Skeletal muscle cell (primary cell): Measurements from ENCODE around the gene SERBP1.
A peak's percentile ranks its signal among the peaks of the same experiment; 100 is the strongest.
"Not testable (repeated sequence)": the region's sequence is repeated elsewhere in the genome, so short reads cannot be mapped to it uniquely, and the experiment has no call there.

ENCODE experiments used
- DNase-seq: peaks from one replicate; pipeline ENCODE4 v3.0.0-alpha.2; 2010; ENCODE audit warnings: low read depth
- H3K4me3 ChIP-seq: 2 replicates; pipeline ENCODE4 v1.5.1; 2011; ENCODE audit warnings: low read depth, mild to moderate bottlenecking, control low read depth, low read length, moderate library complexity

The SERBP1 gene

DNA sequence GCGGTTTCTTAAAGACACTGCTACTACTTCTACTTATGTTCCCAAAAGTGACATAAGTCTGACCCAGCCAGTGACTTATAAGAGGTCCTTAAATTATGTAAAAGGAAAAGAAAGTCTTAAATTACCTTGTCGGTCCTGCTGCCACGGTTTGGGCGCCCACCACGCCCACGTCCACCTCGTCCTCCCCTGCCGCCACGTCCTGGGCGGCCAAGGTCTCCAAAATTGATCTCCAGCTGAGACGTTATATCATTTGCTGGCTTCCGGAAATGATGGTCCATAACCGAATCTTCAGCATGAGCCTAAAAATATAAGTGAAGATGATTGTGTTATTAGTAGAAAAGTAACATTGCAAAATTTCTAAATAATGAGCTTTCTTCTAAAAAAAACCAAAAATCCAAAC is 15.2 kb downstream of the SERBP1 start:
- DNase-seq = no peak
- no peak overlapping the region for H3K4me3 ChIP-seq

DNA sequence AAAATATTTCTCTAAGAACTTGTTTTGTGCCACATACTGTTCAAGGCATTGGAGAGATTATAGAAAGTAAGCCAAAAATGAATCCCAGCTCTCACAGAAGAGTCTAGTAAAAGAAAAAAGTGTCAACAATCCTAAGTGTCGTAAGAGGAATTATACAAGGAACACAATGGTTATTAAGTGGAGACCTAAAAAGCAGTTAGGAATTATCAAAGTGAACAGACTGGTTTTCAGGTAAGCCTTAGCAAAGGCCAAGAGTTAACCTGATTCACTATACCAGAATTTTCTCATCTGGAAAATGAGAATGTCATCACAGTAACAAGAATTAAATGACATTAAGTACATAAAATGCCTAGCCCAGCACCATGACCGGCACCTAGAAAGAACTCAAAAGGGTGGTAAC is 15.6 kb downstream of the SERBP1 start:
- no peak for DNase-seq

DNA sequence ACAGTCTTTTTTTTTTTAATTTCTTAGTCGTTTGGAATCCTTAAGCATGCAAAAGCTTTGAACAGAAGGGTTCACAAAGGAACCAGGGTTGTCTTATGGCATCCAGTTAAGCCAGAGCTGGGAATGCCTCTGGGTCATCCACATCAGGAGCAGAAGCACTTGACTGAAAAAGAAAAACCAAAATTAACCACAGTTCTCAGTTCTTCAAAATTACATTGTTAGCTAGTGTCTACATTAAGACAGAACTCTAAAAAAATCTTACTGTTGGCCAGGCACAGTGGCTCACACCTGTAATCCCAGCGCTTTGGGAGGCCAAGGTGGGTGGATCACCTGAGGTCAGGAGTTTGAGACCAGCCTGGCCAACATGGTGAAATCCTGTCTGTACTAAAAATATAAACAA is 17.1 kb downstream of the SERBP1 start:
- DNase-seq, H3K4me3 ChIP-seq: not testable (repeated sequence)

More for the DNA sequence above, 15.6 kb downstream of the SERBP1 start:
- no peak overlapping the region for H3K4me3 ChIP-seq

DNA sequence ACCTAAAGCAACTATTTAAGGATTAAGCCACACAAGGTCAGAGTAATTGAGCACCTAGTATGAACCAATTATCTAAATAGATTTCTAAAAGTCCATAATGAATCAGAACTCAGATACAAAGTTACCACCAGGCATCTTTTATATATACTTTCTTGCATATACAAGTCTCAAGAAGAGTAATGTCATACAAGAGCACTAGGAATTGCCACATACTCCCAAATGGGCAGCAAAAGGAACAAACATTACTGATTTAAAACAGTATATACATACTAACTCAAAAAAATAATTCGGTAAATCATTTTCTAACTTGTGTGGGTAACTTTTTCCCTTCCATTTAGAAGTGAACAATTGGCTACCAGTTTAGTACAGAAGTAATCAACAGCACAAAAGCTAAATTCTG is 22.1 kb downstream of the SERBP1 start:
- no peak for DNase-seq

DNA sequence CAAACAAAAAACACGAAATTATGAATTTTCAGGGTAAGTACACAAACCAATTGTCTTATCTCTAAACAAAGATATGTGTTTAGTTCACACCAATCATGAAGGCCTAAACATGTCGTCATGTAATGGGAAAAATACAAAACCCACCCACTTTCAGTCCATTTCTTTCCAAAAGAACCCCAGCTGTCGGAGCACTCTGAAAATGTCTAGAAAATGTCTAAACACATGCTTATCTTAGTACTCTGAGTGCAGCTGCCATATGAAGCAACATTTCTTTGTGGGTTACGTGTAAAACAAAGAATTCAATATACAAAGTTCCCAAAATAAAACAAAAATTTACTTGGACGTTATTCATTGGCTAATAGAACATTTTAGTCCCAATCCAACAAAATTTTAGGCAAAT is 22.7 kb downstream of the SERBP1 start:
- no peak for DNase-seq
- no peak overlapping the region for H3K4me3 ChIP-seq

More for the DNA sequence above, 22.1 kb downstream of the SERBP1 start:
- H3K4me3 ChIP-seq = no peak overlapping the region

DNA sequence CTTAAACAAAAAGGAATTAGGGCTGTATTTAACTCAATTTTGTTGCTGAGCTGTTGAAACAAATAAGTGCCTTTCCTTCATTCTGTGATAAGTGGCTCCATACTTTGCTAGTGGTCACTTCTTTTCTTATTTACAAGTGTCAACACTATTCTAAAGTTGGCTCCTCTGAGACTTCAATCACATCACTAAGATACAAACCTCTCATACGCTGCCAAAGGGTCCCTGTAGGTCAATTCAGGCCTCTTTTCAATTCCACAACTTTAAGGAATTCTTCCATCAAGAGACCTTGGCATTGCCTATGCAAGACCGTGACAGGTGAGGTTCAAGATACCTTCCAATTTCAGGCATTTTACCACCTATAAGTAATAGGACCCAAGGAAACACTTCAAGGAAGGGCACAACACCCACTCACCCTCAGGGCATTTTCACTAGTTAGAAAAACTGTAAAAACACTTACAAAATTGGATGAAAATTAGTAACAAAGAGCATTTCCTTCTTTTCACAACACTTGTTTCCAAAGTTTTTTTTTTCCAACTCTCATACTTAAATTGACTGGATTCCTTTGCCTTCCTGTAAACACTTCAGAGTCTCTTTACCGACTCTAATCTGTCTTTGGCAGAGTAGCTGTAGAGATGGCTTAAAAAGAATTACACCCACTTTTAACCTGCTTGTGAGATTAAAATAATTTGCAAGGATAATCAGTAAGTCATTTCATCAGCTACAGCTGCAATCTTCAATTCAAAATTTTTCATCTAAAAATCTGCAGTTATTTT is 24.5 kb downstream of the SERBP1 start:
- H3K4me3 ChIP-seq = no peak overlapping the region

DNA sequence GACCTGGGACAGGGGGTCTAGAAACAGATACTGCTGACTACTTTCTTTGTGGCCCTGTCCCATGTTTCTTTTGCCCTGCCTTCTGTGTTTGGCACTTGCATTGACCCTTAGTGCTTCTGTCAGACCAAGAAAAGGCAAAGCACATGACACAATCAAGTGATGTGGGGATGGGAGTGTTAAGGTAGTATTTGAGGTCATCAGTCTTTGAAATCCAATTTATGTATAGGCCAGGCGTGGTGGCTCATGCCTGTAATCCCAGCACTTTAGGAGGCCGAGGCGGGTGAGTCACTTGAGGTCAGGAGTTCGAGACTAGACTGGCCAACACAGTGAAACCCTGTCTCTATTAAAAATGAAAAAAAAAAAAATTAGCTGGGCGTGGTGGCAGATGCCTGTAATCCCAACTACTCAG is 26.0 kb downstream of the SERBP1 start:
- H3K4me3 ChIP-seq = no peak overlapping the region
- no peak for DNase-seq

More for the DNA sequence above, 24.5 kb downstream of the SERBP1 start:
- DNase-seq = no peak

DNA sequence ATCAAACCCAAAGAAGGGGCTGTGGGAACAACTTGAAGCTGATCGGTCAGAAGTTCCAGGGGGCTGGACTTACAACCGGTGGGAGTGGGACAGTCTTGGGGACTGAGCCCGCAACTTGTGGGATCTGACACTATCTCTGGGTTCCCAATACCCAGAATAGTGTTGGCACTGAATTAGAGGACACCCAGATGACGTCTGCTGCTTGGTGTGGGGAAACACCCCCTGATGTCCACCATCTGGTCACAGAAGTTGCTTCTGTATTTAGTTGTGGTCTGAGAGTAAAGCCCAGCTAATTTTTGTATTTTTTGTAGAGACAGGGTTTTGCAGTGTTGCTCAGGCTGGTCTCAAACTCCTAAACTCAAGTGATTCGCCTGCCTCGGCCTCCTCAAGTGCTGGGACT is 28.8 kb downstream of the SERBP1 start:
- no peak overlapping the region for H3K4me3 ChIP-seq
- no peak for DNase-seq

DNA sequence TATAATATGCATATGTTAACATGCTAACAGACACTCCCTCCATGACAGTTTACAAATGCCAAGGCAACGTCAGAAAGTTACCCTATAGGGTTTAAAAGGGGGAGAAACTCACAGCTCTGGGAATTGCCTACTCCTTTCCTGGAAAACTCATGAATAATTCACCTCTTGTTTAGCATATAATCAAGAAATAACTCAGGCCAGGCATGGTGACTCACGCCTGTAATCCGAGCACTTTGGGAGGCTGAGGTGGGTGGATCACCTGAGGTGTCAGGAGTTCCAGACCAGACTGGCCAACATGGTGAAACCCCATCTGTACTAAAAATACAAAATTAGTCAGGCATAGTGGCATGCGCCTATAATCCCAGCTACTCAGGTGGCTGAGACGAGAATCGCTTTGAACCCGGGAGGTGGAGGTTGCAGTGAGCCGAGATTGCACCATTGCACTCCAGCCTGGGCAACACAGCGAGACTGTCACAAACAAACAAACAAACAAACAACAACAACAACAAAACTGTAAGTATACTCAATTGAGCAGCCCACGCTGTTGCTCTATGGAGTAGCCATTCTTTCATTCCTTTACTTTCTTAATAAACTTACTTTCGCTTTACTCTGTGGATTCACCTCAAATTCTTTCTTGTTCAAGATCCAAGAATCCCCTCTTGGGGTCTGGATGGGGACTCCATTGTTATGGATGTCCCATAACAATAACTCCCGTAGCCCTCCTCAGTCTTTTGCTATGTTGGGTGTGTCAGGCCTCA is 30.0 kb downstream of the SERBP1 start:
- peak; percentile 11 for DNase-seq
- not testable (repeated sequence) for H3K4me3 ChIP-seq

DNA sequence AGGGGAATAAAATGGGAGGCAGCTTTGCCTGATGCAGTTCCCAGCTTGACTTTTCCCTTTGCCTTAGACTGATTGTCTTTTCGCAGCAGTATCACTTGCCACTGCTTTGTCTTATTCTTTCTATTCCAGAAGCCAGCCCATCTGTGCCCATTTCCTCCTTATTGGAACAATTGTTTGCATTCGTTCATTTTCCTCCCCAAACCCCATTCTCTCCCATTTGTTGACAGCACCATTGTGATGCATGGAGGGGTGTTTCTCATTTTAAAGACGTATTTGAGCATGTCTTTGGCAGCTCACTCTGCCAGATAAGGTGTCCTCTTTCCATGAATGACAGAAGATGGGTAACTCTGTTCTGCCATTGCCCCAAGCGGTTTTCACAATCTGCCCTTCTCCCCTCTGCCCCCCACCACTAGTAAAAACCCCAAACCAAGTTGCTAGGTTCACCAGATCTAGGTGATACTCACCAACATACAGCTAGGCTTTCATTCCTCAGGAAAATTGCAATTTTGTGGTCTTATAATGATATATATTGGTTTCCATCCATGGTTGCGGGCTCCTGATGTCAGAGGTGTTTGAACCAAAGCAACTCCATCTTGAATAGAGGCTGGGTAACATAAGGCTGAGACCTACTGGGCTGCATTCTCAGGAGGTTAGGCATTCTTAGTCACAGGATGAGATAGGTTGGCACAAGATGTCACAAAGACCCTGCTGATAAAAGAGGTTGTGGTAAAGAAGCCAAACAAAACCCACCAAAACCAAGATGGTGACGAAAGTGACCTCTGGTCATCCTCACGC is 30.8 kb downstream of the SERBP1 start:
- no peak overlapping the region for H3K4me3 ChIP-seq
- DNase-seq = no peak

DNA sequence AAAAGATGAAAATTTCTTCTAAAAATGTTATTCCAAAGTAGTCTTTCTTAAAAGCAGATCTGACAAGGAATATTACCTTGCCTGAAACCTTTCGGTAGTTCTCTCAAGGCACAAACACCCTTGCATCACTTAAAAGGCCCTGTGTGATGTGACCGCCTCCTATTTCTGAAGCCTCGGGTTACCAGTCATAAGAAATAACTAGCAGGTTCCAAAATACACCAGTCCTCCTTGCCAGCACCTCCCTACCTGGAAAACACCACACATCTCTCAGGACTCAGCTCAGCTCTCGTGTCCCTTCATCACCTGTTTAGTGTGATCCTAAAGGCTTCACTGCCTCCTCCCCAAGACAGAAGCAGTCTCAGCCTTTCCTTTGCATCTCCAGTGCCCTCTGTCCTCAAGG is 35.7 kb downstream of the SERBP1 start:
- H3K4me3 ChIP-seq = no peak overlapping the region
- no peak for DNase-seq

DNA sequence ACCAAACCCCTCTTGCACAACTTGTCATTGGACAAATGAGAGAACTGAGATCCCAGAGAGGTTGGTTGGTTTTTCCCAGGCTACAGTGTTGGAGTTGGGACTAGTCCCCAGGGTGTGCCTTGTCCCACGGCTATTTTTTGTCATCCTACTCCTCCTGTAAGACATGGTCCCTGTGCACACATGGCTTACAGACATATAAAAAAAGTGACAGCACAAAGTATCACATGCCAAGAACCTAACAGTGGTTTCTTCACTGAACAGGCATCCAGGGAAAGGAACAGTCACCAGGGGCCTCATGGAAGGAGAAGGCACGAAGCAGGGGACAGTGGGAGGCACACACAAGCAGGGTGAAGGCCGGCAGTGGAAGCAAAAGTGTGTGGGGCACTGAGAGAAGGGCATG is 36.5 kb downstream of the SERBP1 start:
- no peak overlapping the region for H3K4me3 ChIP-seq
- DNase-seq = no peak

DNA sequence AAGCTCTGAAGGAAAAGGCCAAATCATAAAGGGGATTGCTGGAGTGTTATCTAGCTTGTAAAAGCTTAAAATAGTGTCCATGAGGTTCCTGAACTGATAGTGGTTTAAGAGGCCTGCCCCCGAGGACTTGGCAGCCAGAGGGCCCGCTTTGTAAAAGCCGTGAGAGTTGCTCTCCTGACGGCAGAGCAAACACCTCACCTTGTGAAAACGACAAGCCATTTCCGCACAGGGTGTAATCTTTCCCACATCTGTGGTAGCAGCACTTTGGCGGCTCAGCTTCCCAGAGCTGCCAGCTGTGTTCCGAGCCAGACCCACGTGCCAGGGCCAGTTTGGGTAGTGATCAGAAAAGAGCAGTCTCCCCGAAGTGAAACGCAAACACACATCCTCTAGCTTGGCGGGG is 37.0 kb downstream of the SERBP1 start:
- DNase-seq = no peak
- H3K4me3 ChIP-seq = no peak overlapping the region

DNA sequence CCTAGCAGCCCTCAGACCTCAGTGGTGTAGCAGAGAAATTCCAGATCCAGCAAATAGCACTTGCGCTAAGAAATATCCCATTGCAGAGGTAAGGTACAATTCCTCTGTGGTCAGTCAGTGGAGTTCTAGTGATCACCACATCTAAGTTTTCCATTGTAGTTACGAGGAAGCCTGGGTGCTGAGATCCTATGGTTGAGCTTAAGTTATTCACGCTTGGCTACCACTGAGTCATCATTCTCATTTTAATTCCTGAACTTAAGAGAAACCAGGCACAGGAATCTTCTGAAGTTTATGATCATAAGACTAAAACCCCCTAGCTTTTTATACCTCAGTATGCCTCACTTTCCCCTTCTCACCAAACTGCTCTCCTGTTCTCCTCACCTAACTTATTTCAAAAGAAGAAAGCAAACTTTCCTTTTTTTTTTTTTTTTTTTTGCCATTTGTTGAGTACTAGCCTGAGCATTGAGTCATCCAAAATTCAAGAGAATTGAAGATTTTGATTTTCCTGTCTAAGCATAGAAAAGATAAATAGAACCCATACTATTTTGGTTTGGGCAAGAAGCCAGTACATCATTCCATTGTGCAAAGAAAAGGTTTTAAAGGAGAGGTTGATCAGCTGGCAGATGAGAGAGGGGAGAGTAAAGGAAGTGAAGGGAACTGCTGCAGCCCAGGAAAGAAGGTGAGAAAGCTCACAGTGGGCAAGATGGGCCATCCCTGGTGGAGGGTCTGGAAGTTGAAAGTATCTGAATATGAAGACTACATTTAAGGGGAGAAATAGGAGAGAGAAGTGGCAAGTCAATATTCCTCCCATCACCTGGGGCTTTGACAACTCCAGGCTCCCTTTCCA is 39.9 kb downstream of the SERBP1 start:
- H3K4me3 ChIP-seq = no peak overlapping the region
- no peak for DNase-seq

DNA sequence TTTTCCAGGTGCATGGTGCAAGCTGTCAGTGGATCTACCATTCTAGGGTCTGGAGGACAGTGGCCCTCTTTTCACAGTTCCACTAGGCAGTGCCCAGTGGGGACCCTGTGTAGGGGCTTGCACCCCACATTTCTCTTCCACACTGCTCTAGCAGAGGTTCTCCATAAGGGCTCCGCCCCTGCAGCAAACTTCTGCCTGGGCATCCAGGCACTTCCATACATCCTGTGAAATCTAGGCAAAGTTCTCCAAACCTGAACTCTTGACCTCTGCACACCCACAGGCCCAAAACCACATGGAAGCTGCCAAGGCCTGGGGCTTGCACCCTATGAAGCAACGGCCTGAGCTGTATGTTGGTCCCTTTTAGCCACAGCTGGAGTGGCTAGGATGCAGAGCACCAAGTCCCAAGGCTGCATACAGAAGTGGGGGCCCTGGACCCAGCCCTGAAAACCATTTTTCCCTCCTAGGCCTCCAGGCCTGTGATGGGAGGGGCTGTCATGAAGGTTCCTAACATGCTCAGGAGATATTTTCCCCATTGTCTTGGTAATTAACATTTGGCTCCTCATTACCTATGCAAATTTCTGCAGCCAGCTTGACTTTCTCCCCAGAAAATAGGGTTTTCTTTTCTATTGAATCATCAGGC is 46.1 kb downstream of the SERBP1 start:
- no peak for DNase-seq
- no peak overlapping the region for H3K4me3 ChIP-seq

DNA sequence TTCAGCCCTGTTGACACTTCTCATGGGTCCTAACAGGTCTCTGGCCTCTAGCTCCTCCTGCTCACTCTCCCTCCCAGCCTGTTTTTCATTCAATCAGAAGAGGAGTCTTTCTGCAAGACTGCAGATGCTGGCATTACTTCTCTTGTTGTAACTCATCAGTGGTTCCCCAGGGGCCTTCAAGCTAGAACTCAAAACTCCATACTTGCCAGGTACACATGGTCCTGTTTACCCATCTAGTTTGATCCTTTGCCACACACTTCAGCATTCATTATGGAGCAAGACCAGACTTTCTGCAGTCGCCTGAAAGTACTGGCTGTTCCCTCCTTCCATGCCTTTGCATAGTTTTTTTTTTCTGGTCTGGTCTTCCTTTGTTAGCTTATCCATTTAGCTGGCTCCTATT is 47.9 kb downstream of the SERBP1 start:
- no peak for DNase-seq
- H3K4me3 ChIP-seq = no peak overlapping the region

DNA sequence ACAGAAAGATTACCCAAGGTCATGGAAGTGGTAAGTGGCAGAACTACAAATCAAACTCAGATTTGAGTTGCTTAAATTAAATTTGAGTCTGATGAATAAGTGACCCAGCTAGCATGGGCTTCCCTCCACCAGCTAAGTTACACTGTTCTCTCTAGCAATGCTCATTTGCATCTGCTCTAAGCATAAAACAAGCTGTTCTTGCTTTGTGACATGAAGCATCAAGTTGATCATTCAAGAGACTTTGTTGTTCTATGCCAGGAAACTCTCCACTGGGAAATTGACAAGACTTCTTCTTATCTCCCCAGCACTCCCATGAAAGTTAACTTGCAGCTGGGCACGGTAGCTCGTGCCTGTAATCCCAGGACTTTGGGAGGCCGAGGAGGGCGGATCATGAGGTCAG is 49.0 kb downstream of the SERBP1 start:
- no peak for DNase-seq
- no peak overlapping the region for H3K4me3 ChIP-seq

DNA sequence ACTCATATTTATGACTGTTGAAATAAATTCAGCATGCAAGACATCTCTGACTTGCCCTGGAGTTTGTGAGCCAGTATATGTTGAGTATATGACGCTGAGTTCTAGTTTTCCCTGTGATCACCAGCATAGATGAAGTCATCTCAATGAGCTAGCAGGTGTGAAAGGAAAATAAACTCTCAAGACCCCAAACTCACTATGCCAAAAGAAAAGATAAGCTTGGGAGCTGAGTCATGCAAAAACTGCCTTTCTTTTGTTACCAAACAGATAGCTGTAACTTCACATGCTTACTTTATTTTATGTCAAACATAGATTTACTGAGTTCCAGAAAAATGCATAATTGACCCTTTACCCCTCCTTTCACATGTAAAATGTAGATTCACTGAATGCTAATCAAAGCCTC is 52.9 kb downstream of the SERBP1 start:
- H3K4me3 ChIP-seq = no peak overlapping the region
- no peak for DNase-seq

DNA sequence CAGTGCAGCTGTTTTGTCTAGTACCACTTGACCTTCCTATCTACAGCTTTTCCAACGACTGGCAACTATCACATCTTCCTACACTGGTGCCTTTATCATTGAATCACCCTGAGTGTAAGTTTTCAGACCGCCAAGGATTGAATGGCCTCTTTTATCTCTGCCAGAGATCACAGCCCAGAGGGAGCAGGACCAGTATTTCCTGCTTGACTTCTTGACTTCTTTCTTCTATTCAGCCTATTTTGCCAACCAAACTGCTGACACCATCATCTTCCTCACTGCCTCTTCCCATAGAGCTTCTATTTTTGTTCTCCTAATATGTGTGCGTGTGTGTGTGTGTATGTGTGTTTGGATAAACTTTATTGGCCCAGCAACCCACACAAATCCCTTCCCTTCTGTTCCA is 53.8 kb downstream of the SERBP1 start:
- no peak for DNase-seq

More for the DNA sequence above, 53.8 kb downstream of the SERBP1 start:
- no peak overlapping the region for H3K4me3 ChIP-seq
